ENCODE data around the gene IL1B.

Gene IL1B

DNA sequence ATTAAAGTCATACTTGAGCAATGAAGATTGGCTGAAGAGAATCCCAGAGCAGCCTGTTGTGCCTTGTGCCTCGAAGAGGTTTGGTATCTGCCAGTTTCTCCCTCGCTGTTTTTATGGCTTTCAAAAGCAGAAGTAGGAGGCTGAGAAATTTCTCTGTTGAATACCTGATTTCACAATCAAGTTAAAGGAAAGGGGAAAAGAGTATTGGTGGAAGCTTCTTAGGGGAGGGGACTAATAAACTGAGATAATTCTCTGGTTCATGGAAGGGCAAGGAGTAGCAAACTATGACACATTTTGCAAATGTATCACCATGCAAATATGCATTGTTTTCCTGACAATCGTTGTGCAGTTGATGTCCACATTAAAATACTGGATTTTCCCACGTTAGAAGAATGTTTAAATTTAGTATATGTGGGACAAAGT, at the start of gene IL1B:
Gene IL1B, minus strand, starts transcription at position 85 of the 423 bp plus-strand sequence. CDS start 550 bp downstream, outside the sequence.
- no peak for FAIRE-seq

DNA sequence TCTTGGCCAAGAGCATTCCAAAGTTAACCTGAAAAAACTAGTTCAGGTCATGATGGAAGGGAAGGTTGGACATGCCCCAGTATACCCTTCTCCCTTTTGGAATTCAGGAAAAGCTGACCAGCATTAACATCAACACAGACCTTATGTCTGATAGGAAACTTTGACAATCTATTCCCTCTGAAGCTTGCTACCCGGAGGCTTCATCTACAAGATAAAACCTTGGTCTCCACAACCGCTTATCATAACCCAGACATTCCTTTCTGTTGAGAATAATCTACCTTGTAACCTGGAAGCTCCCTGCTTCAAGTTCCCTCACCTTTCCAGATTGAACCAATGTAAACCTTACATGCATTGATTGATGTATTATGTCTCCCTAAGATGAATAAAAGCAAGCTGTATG, 49.7 kb upstream of the IL1B start:
- FAIRE-seq: no peak

DNA sequence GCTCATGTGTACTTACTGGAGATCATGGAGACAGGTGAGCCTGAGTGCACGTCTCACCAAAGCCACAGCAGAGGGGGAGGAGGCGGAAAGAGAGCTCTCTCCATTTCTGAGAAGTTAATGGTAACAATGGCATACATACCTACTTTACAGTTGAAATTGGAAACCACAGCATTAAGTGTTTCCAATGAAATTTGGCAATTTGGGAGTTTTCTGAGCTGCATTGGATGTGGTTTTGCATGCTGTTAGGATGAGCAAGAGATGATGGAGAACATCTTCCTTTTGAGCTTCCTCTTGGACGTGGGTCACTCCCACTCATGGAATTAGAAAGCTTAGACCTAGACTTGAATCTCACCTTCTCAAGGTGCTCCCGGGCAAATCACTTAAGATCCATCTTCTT, 48.9 kb upstream of the IL1B start:
- no peak for FAIRE-seq

DNA sequence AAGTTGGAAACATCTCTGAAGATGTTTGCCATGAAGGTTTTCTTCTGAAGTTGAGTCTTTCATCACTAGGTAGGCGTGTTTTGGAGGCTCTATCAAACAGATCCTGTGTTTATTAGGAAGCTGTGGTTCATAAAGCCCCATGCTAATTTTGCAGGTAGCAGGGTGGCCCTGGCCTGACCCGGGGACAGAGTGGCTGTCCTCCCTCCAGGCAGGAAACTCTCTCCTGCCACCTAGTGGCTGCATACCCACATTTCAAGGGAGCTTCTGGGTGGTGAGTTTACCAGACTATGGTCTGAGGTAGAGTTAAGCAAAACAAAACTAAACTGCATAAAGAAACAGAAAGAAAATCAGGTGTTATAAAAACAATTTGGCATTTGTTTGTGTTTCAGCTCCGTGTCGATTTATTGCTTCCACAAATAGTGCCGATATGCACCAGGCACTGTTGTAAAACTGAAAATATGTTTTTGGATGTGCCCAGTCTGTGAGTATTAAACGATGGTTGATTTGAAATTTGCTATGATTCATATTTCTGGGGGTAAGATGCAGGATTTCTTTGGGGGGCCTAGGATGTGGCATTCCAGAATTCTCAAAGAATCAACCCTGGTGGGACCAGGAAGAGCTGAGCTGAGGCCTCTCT, 48.4 kb upstream of the IL1B start:
- FAIRE-seq: no peak

DNA sequence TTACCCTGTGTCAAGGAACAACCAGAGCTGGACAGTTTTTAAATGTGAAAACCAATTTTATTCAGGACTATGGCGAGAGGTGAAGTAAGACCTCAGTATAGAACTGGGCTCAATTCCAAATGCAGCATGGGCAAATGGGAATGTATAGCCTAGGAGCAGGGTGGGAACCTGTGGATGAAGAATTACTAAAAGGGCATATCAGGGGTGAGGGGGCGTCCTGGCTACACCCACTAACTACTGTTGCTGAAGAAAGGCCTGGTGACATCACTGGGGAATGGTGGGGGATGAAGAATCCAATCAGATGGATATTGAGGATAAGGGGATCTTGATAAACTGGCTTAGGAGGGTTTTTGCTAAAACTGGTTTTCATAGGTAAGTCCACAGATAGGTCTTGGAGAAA, 47.1 kb upstream of the IL1B start:
- no peak for FAIRE-seq

DNA sequence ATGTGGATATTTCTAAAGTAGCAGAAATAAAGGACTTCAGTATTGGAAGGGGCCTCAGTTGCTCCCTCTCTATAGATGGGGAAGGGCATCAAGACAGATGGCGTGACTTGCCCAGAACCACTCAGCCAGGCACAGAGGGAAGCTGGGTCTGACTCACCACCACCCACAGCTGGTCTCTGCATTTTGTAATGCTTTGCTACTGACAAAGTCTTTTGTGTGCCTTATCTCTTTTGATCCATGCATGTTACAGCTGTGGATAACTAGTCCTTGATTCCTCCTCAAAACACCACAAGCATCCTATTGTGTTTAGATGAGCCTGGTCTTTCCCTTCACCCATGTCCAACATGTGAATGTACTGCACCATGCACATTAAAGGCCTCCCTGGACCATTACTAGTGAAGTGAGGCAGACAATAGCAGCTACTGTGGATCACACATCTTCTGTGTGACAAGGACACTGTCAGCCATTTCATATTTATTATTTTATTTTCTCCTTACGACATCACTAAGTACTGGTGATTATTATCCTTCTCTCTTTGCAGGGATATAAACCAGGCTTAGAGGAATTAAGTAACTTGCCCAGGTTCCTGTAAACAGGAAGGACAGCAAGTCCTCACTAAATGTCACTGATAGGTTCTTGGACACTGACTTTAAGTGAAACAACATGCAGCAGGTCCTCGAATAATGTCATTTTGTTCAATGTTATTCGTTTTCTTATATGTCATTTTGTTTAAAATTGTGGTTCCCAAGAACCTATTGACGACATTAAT, 44.8 kb upstream of the IL1B start:
- no peak for FAIRE-seq

DNA sequence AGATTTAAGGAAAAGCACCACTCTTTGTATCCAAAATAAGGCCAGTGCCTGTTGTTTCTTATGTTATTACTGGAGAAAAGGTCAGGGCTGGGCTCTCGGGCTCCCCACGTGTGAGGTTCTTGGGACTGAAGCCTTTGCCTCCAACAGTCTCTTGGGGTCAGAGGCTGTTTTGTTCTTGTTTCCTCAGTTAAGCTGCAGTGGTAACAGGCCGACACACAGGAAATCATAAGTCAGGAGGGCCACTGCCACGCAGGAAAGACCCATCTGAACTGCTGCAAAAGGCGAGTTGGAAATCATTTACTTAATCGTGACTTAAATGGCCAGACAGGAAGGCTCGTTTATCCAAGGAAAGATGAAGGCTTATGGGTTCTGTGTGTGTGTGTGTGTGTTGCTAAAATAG, 44.1 kb upstream of the IL1B start:
- no peak for FAIRE-seq

DNA sequence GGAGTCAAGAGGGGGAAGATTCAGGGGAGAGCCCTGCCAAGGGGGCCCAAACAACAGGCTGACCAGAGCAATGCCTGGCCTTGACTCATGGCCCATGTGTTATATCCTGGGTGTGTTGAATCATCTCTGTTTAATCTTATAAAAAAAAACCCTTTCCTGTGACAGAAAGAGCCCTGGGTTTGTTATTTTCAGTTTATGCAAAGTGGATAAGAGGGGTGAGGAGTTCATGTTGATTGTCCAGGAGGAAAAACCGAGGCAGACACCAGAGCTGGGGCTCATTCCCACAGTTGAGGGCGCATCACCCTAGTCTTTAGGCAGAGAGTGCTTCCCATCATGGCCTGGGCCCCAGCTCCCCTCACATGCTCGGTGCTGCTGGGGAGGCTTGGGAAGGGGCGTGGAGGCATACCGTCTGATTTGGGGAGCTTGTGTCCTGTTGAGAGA, 43.5 kb upstream of the IL1B start:
- FAIRE-seq: no peak

DNA sequence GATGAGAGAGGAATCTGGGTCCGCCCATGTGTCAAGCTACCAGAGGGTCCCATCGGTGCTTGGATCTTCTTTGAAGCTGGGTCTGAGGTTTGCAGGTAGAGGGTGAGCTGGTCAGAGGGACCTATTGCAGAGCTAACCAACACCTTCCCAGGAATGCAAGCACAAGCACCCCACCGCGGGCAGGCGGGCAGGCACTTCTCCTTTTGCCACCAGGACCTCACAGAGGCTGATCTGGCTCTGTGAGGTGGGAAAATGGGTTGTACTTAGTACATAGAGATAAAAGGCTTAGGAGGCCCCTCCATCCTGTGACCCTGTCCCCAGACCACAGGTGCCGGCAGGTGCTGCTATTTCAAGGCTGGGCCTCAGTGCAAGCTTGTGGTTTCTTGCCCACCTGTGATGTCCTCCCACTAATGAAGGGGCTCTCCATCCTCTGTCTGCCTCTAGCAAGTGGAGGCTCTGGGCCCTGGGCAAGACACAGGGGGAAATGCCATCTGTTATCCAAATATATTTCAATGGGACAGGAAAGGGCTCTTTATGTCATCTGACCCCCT, 43.0 kb upstream of the IL1B start:
- FAIRE-seq: no peak

DNA sequence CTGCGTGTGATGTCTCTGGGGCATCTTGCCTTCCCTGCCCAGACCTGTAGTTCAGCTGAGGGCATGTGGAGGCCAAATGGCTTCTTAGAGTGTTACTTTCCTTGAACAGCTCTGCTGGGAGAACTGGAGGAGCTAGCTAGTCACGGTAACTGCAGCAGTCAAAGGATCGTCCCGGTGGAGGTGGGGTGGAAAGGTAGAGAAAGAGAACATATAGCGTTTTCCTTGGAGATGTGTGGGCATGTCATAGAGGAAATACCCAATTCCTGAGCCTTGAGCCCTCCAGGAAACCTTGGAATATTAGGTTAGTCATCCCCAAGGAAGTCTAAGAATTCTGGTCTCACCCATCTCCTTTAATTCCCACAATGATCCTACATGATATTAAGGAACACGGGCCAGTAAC, 40.8 kb upstream of the IL1B start:
- no peak for FAIRE-seq

DNA sequence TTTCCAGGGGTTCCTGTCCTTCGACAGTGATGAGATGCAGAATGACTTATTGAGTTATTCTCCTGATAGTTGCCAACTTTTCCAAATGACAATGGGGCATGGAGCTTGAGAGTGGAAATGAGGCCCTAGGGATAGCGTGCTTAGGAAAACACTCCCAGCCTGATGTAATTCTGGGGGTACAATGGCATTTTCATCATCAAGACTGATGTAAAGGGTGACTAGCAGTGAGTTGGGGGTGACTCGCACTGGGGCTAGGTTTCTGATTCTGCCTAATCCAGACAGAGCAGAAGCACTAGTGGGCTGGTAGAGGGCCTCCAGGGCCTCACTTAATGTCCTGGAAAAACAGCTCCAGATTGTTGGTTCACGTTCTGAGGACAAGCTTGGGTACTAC, 40.4 kb upstream of the IL1B start:
- FAIRE-seq: no peak

DNA sequence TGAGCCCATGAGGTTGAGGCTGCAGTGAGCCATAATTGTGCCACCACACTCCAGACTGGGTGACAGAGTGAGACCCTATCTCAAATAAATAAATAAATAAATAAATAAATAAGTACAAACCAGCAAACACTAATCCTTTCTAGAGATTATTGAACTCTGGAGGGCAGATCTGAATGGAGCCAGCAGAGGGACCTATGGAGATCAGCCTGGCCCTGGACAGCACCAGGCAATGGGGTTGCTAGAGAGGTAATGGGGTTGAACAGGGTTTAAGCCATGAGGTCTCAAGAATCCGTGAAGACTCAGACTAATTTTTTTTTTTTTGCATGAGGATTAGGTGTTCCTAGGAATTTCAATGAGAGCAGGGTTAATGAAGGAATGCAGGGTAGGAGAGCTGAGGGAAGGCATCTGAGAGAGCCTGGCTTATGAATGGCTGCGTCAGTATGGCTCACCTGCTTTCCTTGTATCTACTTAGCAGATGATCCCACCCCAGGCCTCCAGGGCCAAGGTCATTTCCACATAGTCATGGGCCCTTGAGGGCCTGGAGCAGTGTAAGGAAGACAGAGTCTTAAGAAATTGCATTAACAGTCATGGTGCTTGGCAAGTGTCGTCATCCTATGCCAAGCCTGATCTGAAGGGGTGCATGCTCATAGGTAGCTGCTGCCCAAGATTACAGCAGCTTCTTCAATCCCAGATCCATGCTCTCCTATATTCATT, 39.8 kb upstream of the IL1B start:
- FAIRE-seq: no peak

DNA sequence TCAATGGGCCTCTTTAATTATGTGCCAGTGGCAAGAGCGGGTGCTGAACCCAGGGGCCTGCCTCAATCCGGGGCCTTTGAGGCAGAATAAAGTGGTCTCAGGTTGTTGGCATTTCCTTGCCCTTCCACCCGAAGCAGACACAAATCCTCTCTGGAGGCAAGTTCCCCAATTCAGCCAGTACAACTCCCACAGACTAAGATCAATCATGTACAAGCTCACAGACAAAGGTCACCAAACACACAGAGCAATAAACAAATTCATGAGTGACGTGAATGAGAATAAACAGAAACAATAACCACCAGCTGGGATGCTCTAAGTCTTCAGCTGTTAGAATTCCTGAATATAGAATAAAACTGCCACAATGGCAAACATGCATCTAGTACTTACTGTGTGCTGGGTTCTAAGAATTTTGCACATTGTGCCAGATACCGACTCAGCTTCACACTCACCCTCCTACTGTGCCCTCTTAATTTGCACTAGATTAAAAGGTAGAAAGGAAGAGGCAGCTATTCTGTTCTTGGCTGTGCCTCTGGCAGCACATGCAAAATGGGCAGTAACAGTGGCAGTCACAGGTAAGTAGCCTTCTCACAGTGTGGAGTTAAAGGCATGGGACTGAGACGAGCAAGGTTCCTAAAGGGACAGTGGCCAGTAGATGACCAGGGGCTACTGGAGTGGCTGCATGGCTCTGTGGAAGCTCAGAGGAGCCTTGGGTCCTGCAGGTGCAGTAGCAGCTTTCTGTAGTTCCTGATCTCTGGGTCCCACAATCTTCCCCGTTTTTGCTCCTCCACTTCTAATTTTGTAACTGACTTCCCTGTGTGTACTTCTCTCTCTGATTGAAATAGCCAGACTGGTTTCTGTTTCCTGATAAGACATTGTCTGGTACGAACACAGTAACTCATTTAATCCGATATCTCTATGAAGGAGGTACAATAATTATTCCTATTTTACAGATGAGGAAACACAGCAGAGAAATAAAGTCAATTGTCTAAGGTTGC, 34.6 kb upstream of the IL1B start:
- no peak for FAIRE-seq

DNA sequence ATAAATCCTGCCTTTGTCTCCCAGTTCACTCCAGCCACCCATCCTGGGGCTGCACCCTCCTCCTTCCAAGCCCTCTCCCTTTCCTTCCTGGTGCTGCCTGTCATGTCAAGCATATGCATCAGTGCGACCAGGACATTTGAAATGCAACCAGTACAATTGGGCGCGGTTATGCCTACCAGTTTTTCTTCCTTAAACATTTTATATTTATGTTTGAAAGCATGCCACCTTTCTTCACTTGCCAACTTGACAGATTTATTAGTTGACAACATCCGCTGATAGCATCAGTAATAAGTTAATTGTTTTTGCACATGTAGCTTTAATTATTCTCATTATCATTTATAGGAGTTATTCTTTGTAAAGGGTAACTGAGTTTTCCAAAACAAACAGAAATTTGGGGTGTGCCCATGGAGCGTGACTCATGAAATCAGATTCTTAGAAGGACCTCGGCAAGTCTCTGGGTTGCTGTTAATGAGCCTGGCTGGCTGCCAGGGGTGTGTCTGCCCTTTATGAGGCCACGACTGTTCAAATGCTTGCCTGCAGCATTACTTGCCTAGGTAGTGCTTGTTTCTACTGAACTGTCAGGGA, 32.8 kb upstream of the IL1B start:
- no peak for FAIRE-seq

DNA sequence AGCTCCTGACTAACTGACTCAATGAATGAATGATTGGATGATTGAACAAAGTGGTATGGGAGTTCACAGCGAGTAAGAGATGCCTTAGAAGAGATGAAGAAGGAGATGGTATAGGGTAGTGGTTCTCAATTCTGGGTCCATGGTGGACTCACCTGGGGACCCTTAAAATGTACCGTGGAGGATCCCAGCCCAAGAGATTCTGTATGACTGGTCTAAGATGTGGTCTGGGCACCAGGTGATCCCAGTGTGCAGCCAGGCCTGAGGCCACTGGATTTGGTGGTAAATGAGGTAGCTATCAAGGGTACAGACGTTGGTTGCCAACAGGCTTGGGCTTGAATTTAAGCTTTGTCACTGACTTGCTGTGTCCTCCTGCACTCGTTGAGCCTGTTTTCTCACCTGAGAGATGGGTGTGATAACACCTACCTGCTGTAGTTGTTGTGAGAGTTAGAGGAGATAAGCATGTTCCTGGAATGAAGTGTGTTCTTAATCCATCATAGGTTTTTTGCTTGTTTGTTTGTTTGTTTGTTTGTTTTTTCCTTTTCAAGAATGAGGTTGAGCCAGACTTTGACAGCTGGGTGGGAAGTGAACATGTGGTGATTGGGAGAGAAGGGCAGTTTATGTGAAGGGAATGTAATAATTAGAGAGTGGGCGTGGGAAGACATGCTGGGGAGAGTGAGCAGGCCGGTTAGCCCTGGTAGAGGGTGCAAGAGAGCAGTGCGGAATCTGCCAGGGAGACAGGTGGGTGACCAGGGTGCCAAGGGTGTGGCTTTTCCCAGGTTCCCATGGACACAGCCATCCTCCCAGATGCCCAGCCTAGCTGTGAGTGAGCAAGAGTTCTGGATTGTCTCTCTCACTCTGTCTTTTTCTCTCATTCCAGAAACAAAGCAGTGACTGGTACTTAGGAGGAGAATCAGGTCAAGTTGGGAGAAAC, 31.4 kb upstream of the IL1B start:
- FAIRE-seq: no peak

DNA sequence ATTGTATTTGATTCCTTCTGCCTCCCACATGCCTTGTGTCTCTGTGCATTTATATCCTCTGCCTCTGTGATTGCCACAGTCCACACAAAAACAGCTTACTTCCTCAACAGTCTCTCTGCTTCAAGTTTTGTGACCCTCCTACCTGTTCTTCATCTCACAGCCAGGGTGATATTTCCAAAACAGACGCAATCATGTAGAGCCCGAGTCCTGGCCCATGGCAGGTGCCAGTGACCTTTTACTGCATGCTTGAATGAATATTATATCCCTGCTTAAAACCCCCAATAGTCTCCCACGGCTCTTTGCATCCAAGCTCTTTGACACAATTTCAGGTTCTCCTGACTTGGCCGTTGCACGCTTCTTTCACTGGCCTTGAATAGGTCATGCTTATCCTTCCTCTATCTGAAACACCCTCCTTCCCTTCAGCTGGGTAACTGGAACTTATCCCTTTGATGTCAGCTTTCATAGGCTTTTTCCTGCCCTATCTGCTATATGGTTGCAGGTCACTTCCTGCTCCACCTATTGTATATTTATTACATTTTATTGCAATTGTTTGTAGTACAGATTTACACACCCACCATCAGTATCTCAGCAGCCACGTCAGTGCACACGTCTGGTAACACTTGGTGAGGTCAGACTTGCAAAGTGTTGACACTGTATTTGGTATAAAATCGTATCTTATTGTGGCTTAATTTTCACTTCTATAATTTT, 29.7 kb upstream of the IL1B start:
- no peak for FAIRE-seq

DNA sequence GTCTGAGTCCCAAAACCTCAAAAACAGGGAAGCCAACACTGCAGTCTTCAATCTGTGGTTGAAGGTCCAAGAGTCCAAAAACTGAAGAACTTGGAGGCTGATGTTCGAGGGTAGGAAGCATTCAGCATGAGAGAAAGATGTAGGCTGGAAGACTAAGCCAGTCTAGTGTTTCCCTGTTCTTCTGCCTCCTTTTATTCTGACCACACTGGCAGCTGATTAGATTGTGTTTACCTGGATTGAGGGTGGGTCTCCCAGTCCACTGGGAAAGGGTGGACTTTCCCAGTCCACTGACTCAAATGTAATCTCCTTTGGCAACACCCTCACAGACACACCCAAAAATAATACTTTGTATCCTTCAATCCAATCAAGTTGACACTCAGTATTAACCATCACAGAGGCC, 27.5 kb upstream of the IL1B start:
- no peak for FAIRE-seq

DNA sequence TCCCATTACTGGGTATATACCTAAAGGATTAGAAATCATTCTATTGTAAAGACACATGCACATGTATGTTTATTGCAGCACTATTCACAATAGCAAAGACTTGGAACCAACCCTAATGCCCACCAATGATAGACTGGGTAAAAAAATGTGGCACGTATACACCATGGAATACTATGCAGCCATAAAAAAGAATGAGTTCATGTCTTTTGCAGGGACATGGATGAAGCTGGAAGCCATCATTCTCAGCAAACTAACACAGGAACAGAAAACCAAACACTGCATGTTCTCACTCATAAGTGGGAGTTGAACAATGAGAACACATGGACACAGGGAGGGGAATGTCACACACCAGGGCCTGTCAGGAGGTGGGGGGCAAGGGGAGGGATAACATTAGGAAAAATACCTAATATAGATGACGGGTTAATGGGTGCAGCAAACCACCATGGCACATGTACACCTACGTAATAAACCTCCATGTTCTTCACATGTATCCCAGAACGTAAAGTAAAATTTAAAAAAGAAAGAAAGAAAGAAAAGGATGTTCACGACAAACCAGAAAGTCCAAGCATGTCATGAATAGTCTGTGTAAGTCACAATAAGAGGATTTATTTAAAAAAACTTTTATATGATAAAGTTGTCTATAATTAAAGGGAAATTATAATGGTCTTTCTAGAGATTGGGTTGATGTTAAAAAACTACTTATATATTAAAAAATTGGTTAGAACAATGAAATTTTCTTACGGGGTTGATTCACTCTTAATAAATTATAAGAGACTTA, 23.0 kb upstream of the IL1B start:
- FAIRE-seq: peak; percentile 88

DNA sequence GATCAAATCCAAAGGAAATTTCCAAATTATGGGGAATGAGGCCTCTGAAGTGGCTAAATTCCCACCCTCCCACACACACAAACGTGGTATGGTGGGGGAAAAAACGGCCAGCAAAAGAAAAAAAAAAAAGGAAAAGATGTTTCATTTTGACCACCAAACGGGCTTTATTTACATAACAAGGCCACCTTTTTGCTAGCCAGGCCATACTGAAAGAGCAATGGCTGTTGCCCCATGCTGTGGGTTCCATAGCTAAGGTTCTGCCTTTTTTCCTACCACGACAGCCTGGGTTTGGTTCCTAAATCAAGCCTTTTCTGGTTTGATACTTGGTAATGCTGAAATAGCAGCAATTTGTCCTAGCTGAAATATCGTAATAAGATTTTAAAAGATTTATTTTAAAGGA, 14.0 kb upstream of the IL1B start:
- FAIRE-seq: no peak
